Measurements from ENCODE around the gene GNG2. TPM values are rescaled to one million over a fixed set of nuclear protein-coding genes. Genes with fewer than 3 reads are reported as not detected.

Gene GNG2
- total RNA-seq, 1 experiment from 2014 or later: 7.0 TPM

GRCh38 chr14:51862860-51863259 lies 2.4 kb downstream of the GNG2 start:
- Histone ChIP-seq H3K27me3 (ENCODE audit: insufficient read depth, low read length) (peaks cover 2% of the 10 kb centered on the region; the same call in 1 of the 2 replicates), H3K23ac (ENCODE audit: insufficient read length, low read depth, low read length) (no peak overlapping the region), H3K4me1 (ENCODE audit: insufficient read depth, low read length) (peaks cover 7% of the 10 kb centered on the region; the same call in 1 of the 2 replicates), H4K8ac (replicated peaks; ENCODE audit: insufficient read length, low read depth, low read length) (no peak overlapping the region), H3K4me2 (ENCODE audit: insufficient read depth, insufficient read length, low read length) (no peak overlapping the region), H2BK15ac (ENCODE audit: low read depth, low read length) (no peak overlapping the region), H3K27ac (ENCODE audit: insufficient read length, low read depth, low read length) (no peak overlapping the region), H4K5ac (ENCODE audit: insufficient read length, low read depth, low read length) (no peak overlapping the region), H3K23me2 (ENCODE audit: insufficient read length, low read depth, low read length, poor library complexity, severe bottlenecking) (peaks cover 5% of the 10 kb centered on the region), H2BK20ac (ENCODE audit: low read depth, low read length, poor library complexity, severe bottlenecking) (no peak overlapping the region), H3K18ac (ENCODE audit: insufficient read length, low read depth, low read length) (no peak overlapping the region), H3K79me2 (ENCODE audit: insufficient read depth, low read length) (no peaks in the 10 kb centered on the region), H3K56ac (ENCODE audit: insufficient read length, low read depth, low read length) (no peak overlapping the region), H2AFZ (ENCODE audit: low read length) (no peak overlapping the region), H2AK5ac (ENCODE audit: insufficient read length, low read length) (no peak overlapping the region), H2BK12ac (ENCODE audit: insufficient read length, low read depth, low read length) (no peak overlapping the region), H2BK120ac (ENCODE audit: low read depth, low read length, poor library complexity, severe bottlenecking) (no peak overlapping the region), H4K91ac (ENCODE audit: insufficient read length, low read depth, low read length) (no peak overlapping the region), H3K4ac (ENCODE audit: low read depth, low read length) (no peak overlapping the region), H3K79me1 (ENCODE audit: insufficient read depth, low read depth, low read length, poor library complexity, severe bottlenecking) (no peaks in the 10 kb centered on the region), H4K20me1 (ENCODE audit: control insufficient read depth, insufficient read depth, insufficient read length) (no peaks in the 10 kb centered on the region), H3K9ac (ENCODE audit: extremely low read depth, insufficient read length, low read length) (no peak overlapping the region), H3K9me3 (ENCODE audit: control insufficient read depth, low read depth, low read length) (no peaks in the 10 kb centered on the region), H3K14ac (ENCODE audit: insufficient read depth, low read length) (no peak overlapping the region), H3T11ph (ENCODE audit: low read length) (no peak overlapping the region), H2BK5ac (ENCODE audit: insufficient read length, low read length) (no peak overlapping the region)
- no peaks in the 10 kb centered on the region for H3K9me3 Mint-ChIP-seq
- H3K27me3 Mint-ChIP-seq (ENCODE audit: low read depth): peaks cover 36% of the 10 kb centered on the region
- H3K4me3 Mint-ChIP-seq: no peak overlapping the region
- TF ChIP-seq CTCF (conservative IDR thresholded peaks at IDR 0.05): no peak
- peaks cover 39 to 44% of the 10 kb centered on the region in 2 experiments for H3K4me1 Mint-ChIP-seq
- H3K36me3 Mint-ChIP-seq (ENCODE audit: insufficient read depth in 1 of 3, low read depth in 3 of 3): no peaks in the 10 kb centered on the region
- no CpG with 5 or more reads among the region's 1 CpG for WGBS (ENCODE audit: extremely low coverage, insufficient read length, low lambda C conversion rate)
- no peak for DNase-seq
- H3K27ac Mint-ChIP-seq: no peak overlapping the region
